Liver (tissue), 9 donors: ENCODE data around the gene FBXO28. TPM values are rescaled to one million over a fixed set of nuclear protein-coding genes. Genes with fewer than 3 reads are reported as not detected.

Source experiments
- DNase-seq: peaks from one replicate; pipeline ENCODE4 v3.0.0-alpha.2; 2017; ENCODE audit warnings: low spot score
- H3K27ac ChIP-seq, 2 donors: one replicate each; pipeline ENCODE4 v1.7.0; 2013; ENCODE audit warnings: inconsistent platforms in 2 of 2, low read length in 2 of 2, control low read depth in 1 of 2, low read depth in 1 of 2, mild to moderate bottlenecking in 1 of 2
- H3K27me3 ChIP-seq, 4 donors: one replicate each; pipeline versions ENCODE4 v1.6.1 to v1.7.0; 2013; ENCODE audit warnings: low read length in 3 of 4, inconsistent platforms in 1 of 4, mild to moderate bottlenecking in 1 of 4, moderate library complexity in 1 of 4; ENCODE audit not compliant: control insufficient read depth in 4 of 4, insufficient read depth in 4 of 4
- H3K36me3 ChIP-seq, 4 donors: one replicate each; pipeline versions ENCODE4 v1.6.1 to v1.7.0; 2013; ENCODE audit warnings: low read length in 3 of 4, mild to moderate bottlenecking in 3 of 4, low read depth in 1 of 4, moderate library complexity in 1 of 4; ENCODE audit not compliant: control insufficient read depth in 4 of 4, insufficient read depth in 3 of 4
- H3K4me1 ChIP-seq, 4 donors: one replicate each; pipeline versions ENCODE4 v1.6.1 to v1.7.0; 2013; ENCODE audit warnings: low read length in 3 of 4, mild to moderate bottlenecking in 3 of 4, moderate library complexity in 1 of 4; ENCODE audit not compliant: control insufficient read depth in 4 of 4, insufficient read depth in 4 of 4
- H3K4me3 ChIP-seq, 3 donors: one replicate each; pipeline versions ENCODE4 v1.6.1 to v1.7.0; 2013; ENCODE audit warnings: low read length in 3 of 3, control low read depth in 1 of 3, low read depth in 1 of 3, mild to moderate bottlenecking in 1 of 3
- H3K9ac ChIP-seq, 2 donors: one replicate each; pipeline ENCODE4 v1.7.0; 2013; ENCODE audit warnings: low read length in 2 of 2, mild to moderate bottlenecking in 2 of 2, moderate library complexity in 2 of 2, control low read depth in 1 of 2, low read depth in 1 of 2
- H3K9me3 ChIP-seq, 4 donors: one replicate each; pipeline versions ENCODE4 v1.6.1 to v1.7.0; 2013; ENCODE audit warnings: low read length in 3 of 4; ENCODE audit not compliant: control insufficient read depth in 4 of 4
- ATF3 ChIP-seq: IDR thresholded peaks from 2 replicates; pipeline ENCODE4 v1.6.1; 2016; ENCODE audit warnings: antibody characterized with exemption
- CTCF ChIP-seq: fragments of 150-350 bp; IDR thresholded peaks from 2 replicates; pipeline ENCODE4 v1.5.1; 2017; ENCODE audit warnings: improper control_type of control experiment, low read depth, low read length; ENCODE audit not compliant: missing input control
- EGR1 ChIP-seq, 2 donors: IDR thresholded peaks; 2 replicates each; pipeline ENCODE4 v1.6.1; 2016 to 2018; ENCODE audit warnings: antibody characterized with exemption in 2 of 2, low read depth in 2 of 2
- FOXA1 ChIP-seq: IDR thresholded peaks from 2 replicates; pipeline ENCODE4 v1.6.1; 2016; ENCODE audit warnings: antibody characterized with exemption
- FOXA2 ChIP-seq: IDR thresholded peaks from 2 replicates; pipeline ENCODE4 v1.6.1; 2016; ENCODE audit warnings: antibody characterized with exemption
- GABPA ChIP-seq, 2 donors: IDR thresholded peaks in 1 of 2; conservative IDR thresholded peaks in 1 of 2; 2 replicates each; pipeline ENCODE4 v1.6.1; 2016; ENCODE audit warnings: antibody characterized with exemption in 2 of 2, mild to moderate bottlenecking in 1 of 2, moderate library complexity in 1 of 2
- HNF4A ChIP-seq, 2 donors: conservative IDR thresholded peaks; 2 replicates each; pipeline ENCODE4 v1.6.1; 2016; ENCODE audit warnings: antibody characterized with exemption in 2 of 2, mild to moderate bottlenecking in 2 of 2
- HNF4G ChIP-seq: IDR thresholded peaks from 2 replicates; pipeline ENCODE4 v1.6.1; 2016; ENCODE audit warnings: antibody characterized with exemption
- JUND ChIP-seq, 2 donors: IDR thresholded peaks; 2 replicates each; pipeline ENCODE4 v1.6.1; 2016; ENCODE audit warnings: antibody characterized with exemption in 2 of 2
- MAX ChIP-seq: IDR thresholded peaks from 2 replicates; pipeline ENCODE4 v1.6.1; 2016; ENCODE audit warnings: antibody characterized with exemption
- NR2F2 ChIP-seq: IDR thresholded peaks from 2 replicates; pipeline ENCODE4 v1.6.1; 2016; ENCODE audit warnings: antibody characterized with exemption
- RAD21 ChIP-seq, 2 donors: IDR thresholded peaks; 2 replicates each; pipeline ENCODE4 v1.6.1; 2016; ENCODE audit warnings: antibody characterized with exemption in 2 of 2, mild to moderate bottlenecking in 2 of 2
- REST ChIP-seq: IDR thresholded peaks from 2 replicates; pipeline ENCODE4 v1.6.1; 2016; ENCODE audit warnings: antibody characterized with exemption, mild to moderate bottlenecking
- RXRA ChIP-seq, 2 donors: IDR thresholded peaks; 2 replicates each; pipeline ENCODE4 v1.6.1; 2017 to 2018; ENCODE audit warnings: antibody characterized with exemption in 2 of 2, mild to moderate bottlenecking in 1 of 2
- SP1 ChIP-seq: IDR thresholded peaks from 2 replicates; pipeline ENCODE4 v1.6.1; 2018; ENCODE audit warnings: antibody characterized with exemption, mild to moderate bottlenecking
- TAF1 ChIP-seq: conservative IDR thresholded peaks from 2 replicates; pipeline ENCODE4 v1.6.1; 2016; ENCODE audit warnings: antibody characterized with exemption, mild to moderate bottlenecking
- YY1 ChIP-seq: IDR thresholded peaks from 2 replicates; pipeline ENCODE4 v1.6.1; 2016; ENCODE audit warnings: antibody characterized with exemption, mild to moderate bottlenecking
- ZBTB33 ChIP-seq: IDR thresholded peaks from 2 replicates; pipeline ENCODE4 v1.6.1; 2016; ENCODE audit warnings: antibody characterized with exemption
- WGBS: extraction: QIAGEN DNeasy Blood & Tissue Kit; methylation state at CpG from one replicate; pipeline ENCODE4 v1.1.7; 2013; 5-methylcytosine and 5-hydroxymethylcytosine counted together
- polyA plus RNA-seq, 2 donors: library from polyadenylated mRNA; stranded (reverse) in 1 of 2; unstranded in 1 of 2; fragments of 200-250 nt in 1 of 2; fragments of >200 nt in 1 of 2; fragmentation: Nextera tagmentation in 1 of 2; extraction: Ambion mirVana in 1 of 2; gene quantifications; one replicate each; pipeline versions ENCODE4 v1.2.1 to v1.2.3, GENCODE V29; 2013 to 2015
- total RNA-seq, 2 donors: library from RNA; depleted of rRNA; stranded (reverse); fragments of >200 nt; gene quantifications; one replicate each; pipeline ENCODE4 v1.2.3, GENCODE V29; 2014
- donor health status: healthy.
- donor health status: healthy.
- donor health status: healthy.
- donor health status: healthy.
- donor health status: healthy.

FBXO28 gene
- total and polyA plus RNA-seq, 4 donors, result 6.7 to 23.1 (median 13.1) TPM

- DNase-seq, result no peak
- Histone ChIP-seq H3K4me3 (no peak overlapping the region), H3K9ac (no peak overlapping the region), H3K36me3 (no peaks in the 10 kb centered on the region), H3K27me3 (no peaks in the 10 kb centered on the region), H3K27ac (no peak overlapping the region), H3K4me1 (peaks cover 5 to 17% (median 15%) of the 10 kb centered on the region in 4 donors), H3K9me3 (no peaks in the 10 kb centered on the region)
- TF ChIP-seq JUND (IDR thresholded peaks at IDR 0.05) (no peak), NR2F2 (no peak), MAX (no peak), SP1 (no peak), ZBTB33 (no peak), YY1 (no peak), FOXA2 (no peak), ATF3 (no peak), GABPA (IDR thresholded peaks at IDR 0.05 in 1 of 2, conservative IDR thresholded peaks at IDR 0.05 in 1 of 2) (no peak), EGR1 (IDR thresholded peaks at IDR 0.05; ENCODE audit: low read depth in 2 of 2) (no peak), RXRA (IDR thresholded peaks at IDR 0.05) (no peak), TAF1 (no peak), HNF4A (conservative IDR thresholded peaks at IDR 0.05) (no peak), HNF4G (no peak), RAD21 (IDR thresholded peaks at IDR 0.05) (no peak), REST (no peak), CTCF (no peak), FOXA1 (no peak)
- 88% methylated on average over 2 of the region's 2 CpGs for WGBS
These were observed 85.8 kb downstream of the FBXO28 start for GRCh38 chr1:224199679-224200078.
